Measurements from ENCODE around the gene ACSL5.

- TF ChIP-seq, protein P1, sequence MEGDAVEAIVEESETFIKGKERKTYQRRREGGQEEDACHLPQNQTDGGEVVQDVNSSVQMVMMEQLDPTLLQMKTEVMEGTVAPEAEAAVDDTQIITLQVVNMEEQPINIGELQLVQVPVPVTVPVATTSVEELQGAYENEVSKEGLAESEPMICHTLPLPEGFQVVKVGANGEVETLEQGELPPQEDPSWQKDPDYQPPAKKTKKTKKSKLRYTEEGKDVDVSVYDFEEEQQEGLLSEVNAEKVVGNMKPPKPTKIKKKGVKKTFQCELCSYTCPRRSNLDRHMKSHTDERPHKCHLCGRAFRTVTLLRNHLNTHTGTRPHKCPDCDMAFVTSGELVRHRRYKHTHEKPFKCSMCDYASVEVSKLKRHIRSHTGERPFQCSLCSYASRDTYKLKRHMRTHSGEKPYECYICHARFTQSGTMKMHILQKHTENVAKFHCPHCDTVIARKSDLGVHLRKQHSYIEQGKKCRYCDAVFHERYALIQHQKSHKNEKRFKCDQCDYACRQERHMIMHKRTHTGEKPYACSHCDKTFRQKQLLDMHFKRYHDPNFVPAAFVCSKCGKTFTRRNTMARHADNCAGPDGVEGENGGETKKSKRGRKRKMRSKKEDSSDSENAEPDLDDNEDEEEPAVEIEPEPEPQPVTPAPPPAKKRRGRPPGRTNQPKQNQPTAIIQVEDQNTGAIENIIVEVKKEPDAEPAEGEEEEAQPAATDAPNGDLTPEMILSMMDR (IDR thresholded peaks at IDR 0.05; ENCODE audit: insufficient read depth, low read depth, low read length), result no peak
- TF ChIP-seq EZH2 (IDR thresholded peaks at IDR 0.05; ENCODE audit: insufficient read depth, low read length), result no peak
Observed at GRCh38 chr10:112407696-112408095, 33.8 kb downstream of the ACSL5 start.

Data from astrocyte (in vitro differentiated cells and primary cell).